ENCODE data around the gene APOBEC3C. TPM values are rescaled to one million over a fixed set of nuclear protein-coding genes. Genes with fewer than 3 reads are reported as not detected.

APOBEC3C gene
- total RNA-seq, 3 donors from 2014 or later: 6.9 to 9.5 (median 7.0) TPM

DNA sequence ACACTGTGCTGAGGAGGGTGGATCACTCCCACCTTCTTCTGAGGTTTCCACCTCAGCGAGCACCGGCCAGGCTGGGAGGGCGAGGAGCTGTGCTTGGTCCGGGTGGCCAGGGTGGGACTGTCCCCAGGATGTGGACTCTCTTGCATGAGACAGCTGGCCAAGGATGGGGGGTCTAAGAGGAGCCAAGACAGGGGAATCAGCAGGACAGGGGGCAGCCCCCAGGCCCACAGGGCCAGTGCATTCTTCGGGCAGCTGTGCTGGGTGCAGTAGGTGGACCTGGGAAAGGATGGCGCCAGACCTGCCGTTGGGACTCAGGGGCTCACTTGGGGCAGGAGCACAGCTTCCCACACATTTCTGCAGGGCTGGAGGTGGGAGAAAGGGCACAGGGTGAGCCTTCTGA, 47.1 kb upstream of the APOBEC3C start:
- DNase-seq (ENCODE audit: low spot score in 2 of 2): no peak
- Histone ChIP-seq H3K36me3 (no peaks in the 10 kb centered on the region), H3K27me3 (no peaks in the 10 kb centered on the region), H3K27ac (no peak overlapping the region), H3K9me3 (no peaks in the 10 kb centered on the region), H3K4me3 (no peak overlapping the region), H3K4me1 (no peaks in the 10 kb centered on the region)
- TF ChIP-seq, protein P1, sequence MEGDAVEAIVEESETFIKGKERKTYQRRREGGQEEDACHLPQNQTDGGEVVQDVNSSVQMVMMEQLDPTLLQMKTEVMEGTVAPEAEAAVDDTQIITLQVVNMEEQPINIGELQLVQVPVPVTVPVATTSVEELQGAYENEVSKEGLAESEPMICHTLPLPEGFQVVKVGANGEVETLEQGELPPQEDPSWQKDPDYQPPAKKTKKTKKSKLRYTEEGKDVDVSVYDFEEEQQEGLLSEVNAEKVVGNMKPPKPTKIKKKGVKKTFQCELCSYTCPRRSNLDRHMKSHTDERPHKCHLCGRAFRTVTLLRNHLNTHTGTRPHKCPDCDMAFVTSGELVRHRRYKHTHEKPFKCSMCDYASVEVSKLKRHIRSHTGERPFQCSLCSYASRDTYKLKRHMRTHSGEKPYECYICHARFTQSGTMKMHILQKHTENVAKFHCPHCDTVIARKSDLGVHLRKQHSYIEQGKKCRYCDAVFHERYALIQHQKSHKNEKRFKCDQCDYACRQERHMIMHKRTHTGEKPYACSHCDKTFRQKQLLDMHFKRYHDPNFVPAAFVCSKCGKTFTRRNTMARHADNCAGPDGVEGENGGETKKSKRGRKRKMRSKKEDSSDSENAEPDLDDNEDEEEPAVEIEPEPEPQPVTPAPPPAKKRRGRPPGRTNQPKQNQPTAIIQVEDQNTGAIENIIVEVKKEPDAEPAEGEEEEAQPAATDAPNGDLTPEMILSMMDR (IDR thresholded peaks at IDR 0.05): no peak
- TF ChIP-seq POLR2A (IDR thresholded peaks at IDR 0.05): no peak
- no peak for TF ChIP-seq POLR2AphosphoS5 (IDR thresholded peaks at IDR 0.05)
- intact Hi-C loops (cut with DNase I; ENCODE audit: low total_unique reads): no loop called here

DNA sequence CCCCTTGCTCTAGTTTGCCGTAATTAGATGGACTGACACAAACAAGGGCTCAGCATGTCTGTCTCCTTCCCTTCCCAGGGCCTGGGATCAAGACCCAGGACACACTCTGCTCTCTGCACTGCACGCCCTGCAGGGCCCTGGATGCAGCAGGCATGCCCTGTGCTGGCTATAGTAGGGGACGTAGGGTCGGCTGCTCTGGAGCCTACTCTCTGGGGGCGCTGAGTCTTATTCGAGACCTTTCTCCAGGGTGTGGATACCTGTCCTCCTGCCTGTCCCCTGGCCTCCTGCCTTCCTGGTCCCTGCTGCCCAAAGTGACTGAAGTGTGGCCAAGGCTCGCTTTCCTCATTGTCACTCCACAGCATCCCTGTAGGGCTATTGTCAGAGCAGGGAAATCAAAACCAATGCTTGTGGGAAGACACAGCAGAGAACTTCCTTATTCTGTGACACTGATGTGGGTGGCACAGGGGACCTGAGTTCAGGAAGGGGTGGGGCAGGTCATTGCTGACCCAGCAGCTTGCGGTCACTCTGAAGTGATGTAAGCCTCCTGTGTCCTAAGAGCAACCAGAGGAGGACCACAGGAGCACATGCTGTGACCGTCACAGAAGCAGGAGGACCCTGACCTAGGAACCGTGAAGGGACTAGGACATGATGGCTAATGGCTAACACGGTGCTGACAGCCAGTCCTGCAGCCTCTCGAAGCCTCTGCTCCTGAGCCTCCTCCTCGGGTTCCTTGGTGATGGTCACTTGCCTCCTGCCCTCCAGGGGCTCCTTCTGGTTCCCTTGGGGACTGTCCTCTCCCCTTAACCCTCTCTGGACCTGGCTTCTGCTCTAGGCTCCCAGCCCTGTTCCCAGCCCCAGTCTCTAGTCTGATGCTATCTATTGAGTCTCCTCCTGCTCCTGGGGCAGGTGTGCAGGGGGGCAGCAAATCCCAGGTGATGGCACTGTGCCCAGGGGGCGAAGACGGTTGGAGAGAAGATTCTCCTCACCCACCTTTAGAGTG, 46.3 kb upstream of the APOBEC3C start:
- intact Hi-C loops (cut with DNase I; ENCODE audit: low total_unique reads): no loop called here
- Histone ChIP-seq H3K4me3 (no peak overlapping the region), H3K27ac (no peak overlapping the region), H3K27me3 (no peaks in the 10 kb centered on the region), H3K36me3 (no peaks in the 10 kb centered on the region), H3K9me3 (no peaks in the 10 kb centered on the region), H3K4me1 (no peaks in the 10 kb centered on the region)
- DNase-seq (ENCODE audit: low spot score in 2 of 2): no peak
- TF ChIP-seq POLR2A (IDR thresholded peaks at IDR 0.05) (no peak), POLR2AphosphoS5 (IDR thresholded peaks at IDR 0.05) (no peak)
- TF ChIP-seq, protein P1 (IDR thresholded peaks at IDR 0.05): no peak

DNA sequence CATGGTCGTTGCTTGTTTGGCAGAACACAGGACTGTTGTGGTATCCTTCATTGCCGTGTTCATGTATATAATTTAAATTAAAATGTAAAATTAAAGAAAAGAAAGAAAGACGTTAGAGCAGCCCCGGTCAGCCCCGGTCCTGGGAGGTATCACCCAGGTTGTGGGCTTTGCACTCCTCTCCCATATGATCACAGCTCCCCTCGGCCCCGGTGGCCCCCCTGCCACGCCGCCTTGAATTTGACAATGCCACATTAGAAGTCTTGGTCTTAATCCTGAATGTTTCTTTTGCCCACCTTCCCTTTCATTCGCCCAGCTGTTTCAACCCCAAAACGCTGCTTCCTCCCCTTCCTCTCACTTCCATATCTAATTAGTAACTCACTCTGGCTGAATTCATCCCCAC, 45.3 kb upstream of the APOBEC3C start:
- Histone ChIP-seq H3K27ac (no peak overlapping the region), H3K4me3 (no peak overlapping the region), H3K36me3 (no peaks in the 10 kb centered on the region), H3K9me3 (no peaks in the 10 kb centered on the region), H3K4me1 (no peaks in the 10 kb centered on the region), H3K27me3 (no peaks in the 10 kb centered on the region)
- no peak for DNase-seq (ENCODE audit: low spot score in 2 of 2)
- intact Hi-C loops (cut with DNase I; ENCODE audit: low total_unique reads): no loop called here
- TF ChIP-seq POLR2A (IDR thresholded peaks at IDR 0.05) (no peak), POLR2AphosphoS5 (IDR thresholded peaks at IDR 0.05) (no peak)
- TF ChIP-seq, protein P1 (IDR thresholded peaks at IDR 0.05): no peak

DNA sequence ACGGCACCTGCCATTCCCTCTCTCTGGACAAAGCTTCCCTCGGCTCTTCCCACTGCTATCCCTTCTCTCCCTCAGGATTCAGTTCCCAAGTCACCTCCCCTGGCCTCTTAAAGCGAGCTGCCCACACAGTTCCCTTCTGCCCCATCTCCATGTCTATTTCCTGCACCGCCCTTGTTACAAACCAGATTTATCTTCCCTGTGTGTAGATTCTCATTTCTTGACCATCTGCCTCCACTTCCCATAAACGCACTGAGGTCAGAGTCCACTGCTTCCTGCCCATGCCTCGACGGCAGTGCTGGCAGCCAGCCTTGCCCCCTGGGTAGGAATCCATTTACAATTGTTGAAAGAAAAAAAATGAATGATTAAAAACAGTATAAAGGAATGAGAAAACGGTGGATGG, 43.5 kb upstream of the APOBEC3C start:
- Histone ChIP-seq H3K36me3 (no peaks in the 10 kb centered on the region), H3K4me3 (no peak overlapping the region), H3K9me3 (no peaks in the 10 kb centered on the region), H3K27me3 (no peaks in the 10 kb centered on the region), H3K4me1 (no peaks in the 10 kb centered on the region), H3K27ac (no peak overlapping the region)
- no peak for DNase-seq (ENCODE audit: low spot score in 2 of 2)
- intact Hi-C loops (cut with DNase I; ENCODE audit: low total_unique reads): no loop called here
- TF ChIP-seq, protein P1 (IDR thresholded peaks at IDR 0.05): no peak
- no peak for TF ChIP-seq POLR2A (IDR thresholded peaks at IDR 0.05)
- no peak for TF ChIP-seq POLR2AphosphoS5 (IDR thresholded peaks at IDR 0.05)

DNA sequence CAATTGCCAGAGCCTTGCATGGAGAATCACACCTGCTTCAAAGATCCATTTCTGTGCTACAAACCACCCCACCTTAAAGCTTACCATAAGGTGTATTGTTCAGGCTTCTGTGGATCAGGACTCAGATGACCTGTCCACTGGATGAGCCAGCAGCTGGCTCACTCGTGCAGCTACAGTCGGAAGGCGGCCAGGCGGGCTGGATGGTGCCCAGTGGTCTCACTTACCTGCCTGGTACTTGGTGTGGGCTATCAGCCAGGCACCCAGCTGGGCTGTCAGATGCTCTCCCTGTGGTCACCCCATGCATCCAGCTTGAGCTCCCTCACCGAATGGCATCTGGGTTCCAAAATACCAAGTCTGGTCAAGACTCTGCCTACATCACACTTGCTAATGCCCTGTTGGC, 42.9 kb upstream of the APOBEC3C start:
- Histone ChIP-seq H3K4me3 (no peak overlapping the region), H3K9me3 (no peaks in the 10 kb centered on the region), H3K27me3 (no peaks in the 10 kb centered on the region), H3K36me3 (no peaks in the 10 kb centered on the region), H3K27ac (no peak overlapping the region), H3K4me1 (no peaks in the 10 kb centered on the region)
- DNase-seq (ENCODE audit: low spot score in 2 of 2): no peak
- no peak for TF ChIP-seq POLR2A (IDR thresholded peaks at IDR 0.05)
- no peak for TF ChIP-seq POLR2AphosphoS5 (IDR thresholded peaks at IDR 0.05)
- TF ChIP-seq, protein P1 (IDR thresholded peaks at IDR 0.05): no peak
- intact Hi-C loops (cut with DNase I; ENCODE audit: low total_unique reads): no loop called here
